ENCODE measurements around the gene FCRLA.

GRCh38 chr1:161721738-161722343 lies 14.8 kb downstream of the FCRLA start:
- TF ChIP-seq TAF1 (IDR thresholded peaks at IDR 0.05; ENCODE audit: borderline replicate concordance, low read depth, low read length) (no peak), POLR2A (IDR thresholded peaks at IDR 0.05; ENCODE audit: low read depth, low read length) (no peak)

Data from GM12892 (cell line).